Hypothalamus (tissue), 51 donors: ENCODE results near the gene ZNG1C.
"Not testable (repeated sequence)": the region's sequence is repeated elsewhere in the genome, so short reads cannot be mapped to it uniquely, and the experiment has no call there.

Experiments used
- DNase-seq, 51 donors: peaks; one replicate each; lab custom pipeline; 2025; lab: John Stamatoyannopoulos, UW

The ZNG1C gene

GRCh38 chr9:68241683-68242082, at the start of gene ZNG1C:
ZNG1C (plus strand) TSS chr9:68241983; CDS start chr9:68242032, 49 bp downstream.
- DNase-seq = not testable (repeated sequence)

- DNase-seq = not testable (repeated sequence)
Measured at GRCh38 chr9:68242437-68242836, 654 bp downstream of the ZNG1C start.

GRCh38 chr9:68281041-68281440, 39.3 kb downstream of the ZNG1C start:
- not testable (repeated sequence) for DNase-seq

- not testable (repeated sequence) for DNase-seq
Measured at GRCh38 chr9:68302567-68302966, 60.8 kb downstream of the ZNG1C start, which contains the start of gene FOXD4L3. FOXD4L3 (plus strand) TSS chr9:68302867; CDS start chr9:68302952, 85 bp downstream.

DNA sequence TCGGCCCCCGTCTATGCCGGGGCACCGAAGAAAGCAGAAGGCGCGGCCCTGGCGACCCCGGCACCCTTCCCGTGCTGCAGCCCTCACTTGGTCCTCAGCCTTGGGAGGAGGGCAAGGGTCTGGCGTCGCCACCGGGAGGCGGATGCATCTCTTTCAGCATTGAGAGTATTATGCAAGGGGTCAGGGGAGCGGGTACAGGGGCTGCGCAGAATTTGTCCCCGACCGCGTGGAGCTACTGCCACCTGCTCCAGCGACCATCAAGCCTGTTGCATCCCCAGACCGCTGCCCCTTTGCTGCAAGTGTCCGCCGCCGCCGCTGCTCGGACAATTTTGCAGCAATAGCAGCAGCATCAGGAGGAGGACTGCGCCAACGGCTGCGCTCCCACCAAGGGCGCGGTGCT, 62.0 kb downstream of the ZNG1C start:
- DNase-seq = not testable (repeated sequence)

GRCh38 chr9:68304212-68304611, 62.4 kb downstream of the ZNG1C start:
- not testable (repeated sequence) for DNase-seq

DNA sequence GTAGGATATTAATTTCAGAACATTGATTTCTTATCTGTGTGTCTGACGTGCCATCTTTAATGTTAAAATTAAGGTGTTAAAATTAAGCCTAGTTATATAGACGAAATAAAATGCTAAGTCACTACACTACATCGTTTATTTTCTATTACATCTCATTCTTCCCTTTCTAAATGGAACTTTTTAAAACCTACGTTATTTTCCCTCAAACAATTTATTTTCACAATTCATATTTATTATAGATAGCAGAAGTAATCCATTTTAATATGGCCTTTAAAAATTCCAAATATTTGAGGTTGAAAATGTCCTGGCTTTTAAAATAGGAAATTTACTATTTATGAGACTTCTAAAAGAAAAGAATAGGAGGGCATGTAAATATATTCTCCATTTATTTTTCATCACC, 63.0 kb downstream of the ZNG1C start:
- DNase-seq = not testable (repeated sequence)

GRCh38 chr9:68305680-68306285, 64.0 kb downstream of the ZNG1C start:
- not testable (repeated sequence) for DNase-seq

- DNase-seq = not testable (repeated sequence)
Measured at GRCh38 chr9:68306391-68306964, 64.7 kb downstream of the ZNG1C start.

DNA sequence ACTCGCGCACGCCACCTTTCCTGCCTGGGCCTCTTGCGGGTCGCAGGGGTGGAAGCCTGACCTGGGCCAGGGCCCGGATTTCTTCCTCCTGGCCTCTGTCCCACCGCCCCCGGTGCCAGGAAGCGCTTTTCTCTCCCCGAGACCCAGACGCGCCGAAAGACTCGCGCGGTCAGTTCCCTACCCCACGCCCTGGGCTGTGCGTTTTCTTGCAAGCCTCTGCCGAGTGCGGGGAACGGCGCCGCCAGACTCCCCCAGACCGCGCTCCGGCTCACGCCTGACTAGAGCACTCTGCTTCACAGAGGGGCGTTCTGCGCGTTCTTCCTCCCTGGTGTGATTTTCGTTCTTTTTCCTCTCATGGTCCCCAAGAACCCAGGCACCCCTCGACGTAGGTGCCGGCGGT, 65.3 kb downstream of the ZNG1C start:
- not testable (repeated sequence) for DNase-seq

DNA sequence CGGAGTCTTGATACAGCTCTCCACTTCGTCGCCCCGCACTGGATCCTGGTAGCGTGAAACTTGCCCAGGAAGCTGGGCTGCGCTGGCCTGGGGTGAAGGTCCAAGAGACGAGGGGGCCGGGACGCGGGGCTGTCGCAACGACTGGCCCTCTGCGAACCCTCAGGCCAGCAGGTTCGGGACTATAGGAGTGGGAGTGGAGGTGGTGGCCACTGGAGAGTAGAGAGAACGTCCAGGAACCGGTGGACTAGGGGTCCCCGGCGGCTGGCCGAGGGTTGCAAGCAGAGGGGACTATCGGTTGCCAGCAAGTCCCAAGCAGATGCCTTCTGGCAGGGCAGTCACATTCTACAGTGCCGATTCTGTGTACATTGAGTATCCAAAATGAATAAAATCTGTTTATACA, 65.9 kb downstream of the ZNG1C start:
- not testable (repeated sequence) for DNase-seq

- DNase-seq = not testable (repeated sequence)
Measured at GRCh38 chr9:68311208-68311607, 69.4 kb downstream of the ZNG1C start.

- not testable (repeated sequence) for DNase-seq
Measured at GRCh38 chr9:68318209-68318608, 76.4 kb downstream of the ZNG1C start.

DNA sequence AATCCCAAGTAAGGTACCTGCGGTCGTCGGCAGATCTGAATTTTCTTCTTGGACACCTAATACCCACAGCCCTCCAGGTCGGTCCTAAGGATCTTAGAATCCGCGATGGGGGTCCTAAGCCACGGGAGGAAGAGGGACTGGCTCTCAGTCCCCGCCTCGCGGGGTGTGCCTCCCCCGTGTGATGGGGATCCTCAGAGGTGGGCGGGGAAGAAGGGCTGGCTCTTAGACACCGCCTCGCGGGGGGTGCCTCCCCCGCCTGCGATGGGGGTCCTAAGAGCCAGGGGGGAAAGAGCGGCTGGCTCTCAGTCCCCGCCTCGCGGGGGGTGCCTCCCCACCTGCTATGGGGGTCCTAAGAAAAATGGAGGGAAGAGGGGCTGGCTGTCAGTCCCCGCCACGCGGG, 82.0 kb downstream of the ZNG1C start:
- not testable (repeated sequence) for DNase-seq

GRCh38 chr9:68324518-68324917, 82.7 kb downstream of the ZNG1C start:
- not testable (repeated sequence) for DNase-seq

- DNase-seq = not testable (repeated sequence)
Measured at GRCh38 chr9:68329106-68329505, 87.3 kb downstream of the ZNG1C start.

DNA sequence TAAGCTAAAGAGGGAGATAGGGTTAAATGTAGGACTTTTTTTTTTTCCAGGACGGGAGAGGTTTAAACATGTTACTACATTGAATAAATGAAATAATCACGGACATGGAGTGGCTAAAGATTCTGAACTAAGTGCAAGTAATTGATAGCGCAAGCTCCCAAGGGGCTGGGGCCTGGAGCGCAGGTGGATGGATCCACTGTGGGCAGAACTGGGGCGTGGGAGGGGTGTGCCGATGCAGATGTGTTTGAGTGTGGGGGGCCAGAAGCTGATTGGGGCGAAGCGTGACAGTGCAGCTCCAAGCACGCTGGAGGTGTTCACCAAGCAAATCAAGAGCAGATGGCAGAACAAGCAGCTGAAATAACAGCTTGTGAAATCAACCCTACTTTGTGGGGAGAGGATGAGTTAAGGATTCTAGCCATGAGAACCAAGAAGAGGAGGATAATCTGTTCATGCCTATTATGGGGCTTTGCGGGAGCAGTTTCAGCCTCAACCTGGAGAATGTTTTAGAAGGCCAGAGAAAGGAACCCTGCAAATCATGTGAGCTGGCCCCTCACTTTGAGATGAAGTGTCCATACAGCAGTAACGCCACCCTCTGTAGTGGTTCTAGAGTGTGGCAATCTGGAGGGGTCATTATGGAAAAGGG, 88.9 kb downstream of the ZNG1C start:
- DNase-seq = not testable (repeated sequence)

DNA sequence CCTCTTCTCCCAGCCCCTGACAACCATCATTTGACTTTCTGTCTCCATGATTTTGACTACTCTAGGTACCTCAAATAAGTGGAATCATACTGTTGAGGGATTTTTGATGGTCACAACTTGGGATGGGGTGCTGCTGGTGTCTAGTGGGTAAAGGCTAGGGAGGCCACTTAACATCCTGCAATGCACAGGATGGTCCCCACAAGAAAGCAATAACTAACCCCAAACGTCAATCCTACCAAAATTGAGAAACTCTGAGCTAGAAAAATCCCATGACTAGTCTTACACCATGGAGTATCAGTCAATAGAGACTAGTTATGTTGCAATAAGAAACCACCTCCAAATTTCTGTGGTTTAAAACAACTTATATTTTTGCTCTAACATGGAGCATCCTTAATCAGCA, 90.3 kb downstream of the ZNG1C start:
- not testable (repeated sequence) for DNase-seq

DNA sequence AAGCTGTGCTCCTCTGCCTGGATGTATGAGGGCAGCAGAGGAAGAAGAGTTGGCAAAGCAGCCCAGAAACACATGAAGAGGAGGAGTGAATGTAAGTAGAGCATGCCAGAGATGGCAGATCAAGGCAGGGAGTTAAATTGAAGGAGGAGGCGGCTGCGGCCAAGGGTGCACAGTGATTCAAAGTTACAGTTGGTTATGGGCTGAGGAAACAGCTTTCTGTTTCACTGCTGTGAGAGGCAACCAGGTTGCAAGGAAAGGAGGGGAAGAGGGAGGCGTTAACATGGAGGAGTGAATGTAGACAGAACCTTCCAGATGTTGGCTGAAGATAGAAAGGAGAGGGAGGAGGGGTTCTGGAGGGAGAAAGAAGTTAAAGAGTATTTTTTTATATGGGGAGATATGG, 94.2 kb downstream of the ZNG1C start:
- not testable (repeated sequence) for DNase-seq

DNA sequence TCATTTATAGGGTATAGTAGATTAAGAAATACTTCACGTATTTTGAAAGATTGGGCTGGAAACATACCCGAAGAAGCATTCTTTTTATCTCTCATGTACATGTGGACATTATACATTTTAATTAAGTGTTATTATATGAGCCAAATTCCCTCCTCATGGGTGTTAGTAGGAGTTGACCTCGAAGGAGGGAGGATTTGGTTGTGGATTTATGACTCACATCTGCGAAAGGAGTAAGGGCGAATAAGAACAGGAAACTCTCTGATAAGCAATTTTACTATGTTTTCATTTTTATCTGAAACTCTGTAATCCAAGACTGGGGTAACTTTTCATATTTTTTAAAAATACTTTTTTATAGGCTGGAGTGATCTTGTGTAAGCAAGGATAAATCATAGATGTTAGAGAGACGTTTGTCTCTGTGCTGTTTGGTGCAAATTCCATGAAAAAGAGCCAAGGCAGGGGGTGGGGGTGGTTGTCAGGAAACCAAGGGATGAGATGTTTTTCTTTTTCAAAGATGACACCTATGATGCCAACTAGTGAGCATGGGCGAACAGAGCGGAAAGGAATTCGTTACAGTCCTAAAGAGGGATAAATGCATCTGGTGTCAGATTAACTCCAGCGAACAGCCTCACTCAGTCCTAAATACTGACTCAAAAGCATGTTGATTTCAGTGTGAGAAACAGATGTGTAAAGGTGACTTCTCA, 95.0 kb downstream of the ZNG1C start:
- not testable (repeated sequence) for DNase-seq

- DNase-seq = not testable (repeated sequence)
Measured at GRCh38 chr9:68338000-68338399, 96.2 kb downstream of the ZNG1C start.
